ENCODE data around the gene GLI2.

GRCh38 chr2:120685974-120686297 lies 49.7 kb upstream of the GLI2 start:
- TF ChIP-seq CTCF (conservative IDR thresholded peaks at IDR 0.05): no peak
- no peak for TF ChIP-seq EZH2 (IDR thresholded peaks at IDR 0.05; ENCODE audit: low read depth)

Measured in PC-9 (cell line).